WERI-Rb-1 (cell line): Measurements from ENCODE around the gene ZBTB47.
A peak's percentile ranks its signal among the peaks of the same experiment; 100 is the strongest.

ENCODE experiments used
- DNase-seq: peaks from one replicate; pipeline ENCODE4 v3.0.0-alpha.2; 2020
- H3K27ac ChIP-seq: fragments of 250-450 bp; sonication (Bioruptor Pico); 2 replicates; pipeline ENCODE4 v1.5.1; 2020; ENCODE audit warnings: mild to moderate bottlenecking, moderate library complexity
- H3K27me3 ChIP-seq: fragments of 250-450 bp; sonication (Bioruptor Pico); 2 replicates; pipeline ENCODE4 v1.5.1; 2021; ENCODE audit warnings: mild to moderate bottlenecking, low read depth, moderate library complexity; ENCODE audit not compliant: insufficient read depth, severe bottlenecking
- H3K36me3 ChIP-seq: fragments of 250-450 bp; sonication (Bioruptor Pico); 2 replicates; pipeline ENCODE4 v1.5.1; 2020; ENCODE audit warnings: mild to moderate bottlenecking, moderate library complexity
- H3K4me3 ChIP-seq: 2 replicates; pipeline ENCODE4 v1.5.1; 2011; ENCODE audit warnings: low read depth, mild to moderate bottlenecking, control low read depth, low read length
- H3K9me3 ChIP-seq: fragments of 250-450 bp; sonication (Bioruptor Pico); 2 replicates; pipeline ENCODE4 v1.5.1; 2021; ENCODE audit warnings: mild to moderate bottlenecking, moderate library complexity; ENCODE audit not compliant: severe bottlenecking
- CTCF ChIP-seq: IDR thresholded peaks from 2 replicates; pipeline ENCODE4 v1.5.1; 2011; ENCODE audit warnings: low read depth, mild to moderate bottlenecking, control low read depth, inconsistent platforms, low read length

The ZBTB47 gene

GRCh38 chr3:42705962-42706585, 52.6 kb downstream of the ZBTB47 start:
- H3K27ac ChIP-seq, result no peak overlapping the region
- DNase-seq, result no peak
- no peaks in the 10 kb centered on the region for H3K9me3 ChIP-seq
- TF ChIP-seq CTCF, result no peak
- no peak overlapping the region for H3K4me3 ChIP-seq
- no peaks in the 10 kb centered on the region for H3K36me3 ChIP-seq
- H3K27me3 ChIP-seq, result no peaks in the 10 kb centered on the region

GRCh38 chr3:42706721-42707619, 53.5 kb downstream of the ZBTB47 start:
- no peak for TF ChIP-seq CTCF
- Histone ChIP-seq H3K4me3 (no peak overlapping the region), H3K27ac (no peak overlapping the region), H3K27me3 (no peaks in the 10 kb centered on the region), H3K36me3 (no peaks in the 10 kb centered on the region), H3K9me3 (no peaks in the 10 kb centered on the region)
- no peak for DNase-seq

GRCh38 chr3:42707620-42708355, 54.3 kb downstream of the ZBTB47 start:
- no peak for DNase-seq
- no peak for TF ChIP-seq CTCF

GRCh38 chr3:42708611-42709151, 55.2 kb downstream of the ZBTB47 start:
- Histone ChIP-seq H3K4me3 (no peak overlapping the region), H3K27me3 (no peaks in the 10 kb centered on the region), H3K9me3 (no peaks in the 10 kb centered on the region), H3K27ac (no peak overlapping the region; the same call in 1 of the 2 replicates), H3K36me3 (no peaks in the 10 kb centered on the region)
- no peak for TF ChIP-seq CTCF
- DNase-seq, result peak; percentile 68

More at GRCh38 chr3:42707620-42708355, 54.3 kb downstream of the ZBTB47 start:
- H3K27me3 ChIP-seq, result no peaks in the 10 kb centered on the region
- H3K9me3 ChIP-seq, result no peaks in the 10 kb centered on the region
- H3K4me3 ChIP-seq, result no peak overlapping the region
- H3K27ac ChIP-seq, result no peak overlapping the region
- no peaks in the 10 kb centered on the region for H3K36me3 ChIP-seq

GRCh38 chr3:42709621-42710020, 56.1 kb downstream of the ZBTB47 start:
- no peaks in the 10 kb centered on the region for H3K27me3 ChIP-seq
- H3K9me3 ChIP-seq, result no peaks in the 10 kb centered on the region
- TF ChIP-seq CTCF, result no peak
- no peaks in the 10 kb centered on the region for H3K36me3 ChIP-seq
- peak; percentile 3 for DNase-seq
- H3K27ac ChIP-seq, result no peak overlapping the region
- no peak overlapping the region for H3K4me3 ChIP-seq
